HEK293 (cell line): ENCODE data around the gene SESN1.
A peak's percentile ranks its signal among the peaks of the same experiment; 100 is the strongest.

Experiments
- CTCF ChIA-PET: fragments of 350-600 bp; formaldehyde crosslinking; extraction: SDS; loops from one replicate; lab custom pipeline; 2021; ENCODE audit warnings: antibody characterized with exemption; lab: Yijun Ruan, JAX
- POLR2A ChIA-PET: fragments of 300-600 bp; formaldehyde crosslinking; extraction: SDS; loops from one replicate; lab custom pipeline; 2020; ENCODE audit warnings: antibody characterized with exemption, inconsistent platforms; lab: Yijun Ruan, JAX
- H3K27ac ChIP-seq: fragments of 200-500 bp; sonication (Bioruptor generic); 2 replicates; pipeline ENCODE4 v1.5.1; 2014; ENCODE audit warnings: low read depth, low read length, control low read depth, inconsistent platforms; ENCODE audit errors: extremely low read depth
- H3K36me3 ChIP-seq, 2 experiments: fragments of 200-500 bp in 1 of 2; sonication (Bioruptor generic) in 1 of 2; 1 replicate in 1 of 2; 2 replicates in 1 of 2; pipeline ENCODE4 v1.5.1; 2014 to 2017; ENCODE audit warnings: inconsistent platforms in 2 of 2, low read length in 2 of 2; ENCODE audit not compliant: control insufficient read depth in 2 of 2, insufficient read depth in 1 of 2
- H3K4me1 ChIP-seq: fragments of 200-500 bp; sonication (Bioruptor generic); 2 replicates; pipeline ENCODE4 v1.5.1; 2014; ENCODE audit warnings: mild to moderate bottlenecking, low read length, inconsistent platforms; ENCODE audit not compliant: control insufficient read depth, insufficient read depth
- H3K4me3 ChIP-seq: 2 replicates; pipeline ENCODE4 v1.5.1; 2011; ENCODE audit warnings: low read depth, mild to moderate bottlenecking, control low read depth, low read length, moderate library complexity
- H3K9me3 ChIP-seq: fragments of 200-500 bp; sonication (Bioruptor generic); 2 replicates; pipeline ENCODE4 v1.5.1; 2014; ENCODE audit warnings: low read depth, low read length, inconsistent platforms; ENCODE audit not compliant: control insufficient read depth, insufficient read depth
- MZF1 ChIP-seq: fragments of 450-650 bp; formaldehyde crosslinking; IDR thresholded peaks from 2 replicates; pipeline ENCODE4 v1.5.1; 2017; ENCODE audit warnings: missing biosample characterization, missing genetic modification characterization, borderline replicate concordance
- SCRT2 ChIP-seq: fragments of 450-650 bp; formaldehyde crosslinking; IDR thresholded peaks from 2 replicates; pipeline ENCODE4 v1.5.1; 2016; ENCODE audit warnings: missing biosample characterization, missing genetic modification characterization
- TCF7L2 ChIP-seq: IDR thresholded peaks from 2 replicates; pipeline ENCODE4 v1.6.1; 2011; ENCODE audit warnings: low read depth, mild to moderate bottlenecking, inconsistent platforms, low read length, moderate library complexity, borderline replicate concordance
- ZBTB17 ChIP-seq: fragments of 450-650 bp; formaldehyde crosslinking; IDR thresholded peaks from 2 replicates; pipeline ENCODE4 v1.5.1; 2016; ENCODE audit warnings: missing biosample characterization, missing genetic modification characterization
- ZNF660 ChIP-seq: fragments of 450-650 bp; IDR thresholded peaks from 2 replicates; pipeline ENCODE4 v1.5.1; 2018; ENCODE audit warnings: missing biosample characterization, mild to moderate bottlenecking, missing genetic modification characterization
- ZNF76 ChIP-seq: fragments of 450-650 bp; formaldehyde crosslinking; IDR thresholded peaks from 2 replicates; pipeline ENCODE4; 2016; ENCODE audit warnings: low read depth, missing biosample characterization, missing genetic modification characterization, borderline replicate concordance
- TF ChIP-seq, protein P1 (sequence below): fragments of 450-650 bp; formaldehyde crosslinking; IDR thresholded peaks from 2 replicates; pipeline ENCODE4 v1.5.1; 2017; ENCODE audit warnings: missing biosample characterization, missing genetic modification characterization
- TF ChIP-seq, protein P2 (sequence below): fragments of 450-650 bp; formaldehyde crosslinking; IDR thresholded peaks from 2 replicates; pipeline ENCODE4 v1.5.1; 2017; ENCODE audit warnings: missing biosample characterization, missing genetic modification characterization
- TF ChIP-seq, protein P3 (sequence below): fragments of 450-650 bp; formaldehyde crosslinking; IDR thresholded peaks from 2 replicates; pipeline ENCODE4 v1.5.1; 2016; ENCODE audit warnings: missing biosample characterization, missing genetic modification characterization, low read depth
- TF ChIP-seq, protein P4 (sequence below): fragments of 450-650 bp; formaldehyde crosslinking; IDR thresholded peaks from 2 replicates; pipeline ENCODE4 v1.5.1; 2016; ENCODE audit warnings: missing biosample characterization, missing genetic modification characterization

Gene SESN1

DNA sequence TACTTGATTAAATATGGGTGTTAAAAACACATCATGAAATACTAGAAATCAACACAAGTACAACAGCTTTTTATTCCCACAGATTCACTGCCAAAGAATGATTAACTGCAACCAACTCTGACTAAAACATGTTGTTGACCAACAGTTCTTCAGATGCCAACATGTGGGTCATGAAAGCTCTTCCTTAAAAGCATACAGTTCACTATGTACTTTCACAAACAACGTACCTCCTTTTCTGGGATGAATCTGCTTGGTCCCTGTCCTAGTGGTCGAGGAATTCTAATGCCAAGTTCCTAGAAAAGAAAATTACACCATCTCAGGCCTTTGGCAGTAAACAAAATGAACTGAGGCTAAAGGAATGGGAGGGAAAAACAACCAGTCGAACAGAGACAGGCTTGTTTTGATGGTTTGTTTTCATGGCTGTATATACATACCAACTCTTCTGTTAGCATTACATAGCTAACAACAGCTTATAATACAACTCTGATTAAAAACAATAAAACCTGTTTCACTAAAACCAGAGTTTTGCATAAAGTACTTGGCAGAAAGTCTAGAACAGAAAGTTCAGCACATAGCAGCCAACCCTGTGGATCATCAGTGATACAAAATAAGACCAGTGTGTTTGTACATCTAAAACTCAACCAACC lies 92.5 kb downstream of the SESN1 start:
- no peak overlapping the region for H3K27ac ChIP-seq
- CTCF ChIA-PET = interaction anchor here (0.5 to 0.7 kb wide), 4 partner anchors 109 to 1869 kb away, joined by 3 to 5 read pairs (median 4); no protein-coding TSS in a partner anchor
- no peaks in the 10 kb centered on the region for H3K9me3 ChIP-seq
- POLR2A ChIA-PET = no interaction called here
- H3K4me1 ChIP-seq = peaks cover 37% of the 10 kb centered on the region
- peaks cover 20 to 42% of the 10 kb centered on the region in 2 experiments; a peak in 2 of 3 replicates for H3K36me3 ChIP-seq
- TF ChIP-seq, protein P1, sequence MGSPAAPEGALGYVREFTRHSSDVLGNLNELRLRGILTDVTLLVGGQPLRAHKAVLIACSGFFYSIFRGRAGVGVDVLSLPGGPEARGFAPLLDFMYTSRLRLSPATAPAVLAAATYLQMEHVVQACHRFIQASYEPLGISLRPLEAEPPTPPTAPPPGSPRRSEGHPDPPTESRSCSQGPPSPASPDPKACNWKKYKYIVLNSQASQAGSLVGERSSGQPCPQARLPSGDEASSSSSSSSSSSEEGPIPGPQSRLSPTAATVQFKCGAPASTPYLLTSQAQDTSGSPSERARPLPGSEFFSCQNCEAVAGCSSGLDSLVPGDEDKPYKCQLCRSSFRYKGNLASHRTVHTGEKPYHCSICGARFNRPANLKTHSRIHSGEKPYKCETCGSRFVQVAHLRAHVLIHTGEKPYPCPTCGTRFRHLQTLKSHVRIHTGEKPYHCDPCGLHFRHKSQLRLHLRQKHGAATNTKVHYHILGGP = peak; percentile 24; the same call in 1 of the 2 replicates
- TF ChIP-seq MZF1 (tag by site-specific recombination) = no peak
- TF ChIP-seq SCRT2 (tag by site-specific recombination) = peak; percentile 41; the same call in 1 of the 2 replicates
- no peak overlapping the region for H3K4me3 ChIP-seq

DNA sequence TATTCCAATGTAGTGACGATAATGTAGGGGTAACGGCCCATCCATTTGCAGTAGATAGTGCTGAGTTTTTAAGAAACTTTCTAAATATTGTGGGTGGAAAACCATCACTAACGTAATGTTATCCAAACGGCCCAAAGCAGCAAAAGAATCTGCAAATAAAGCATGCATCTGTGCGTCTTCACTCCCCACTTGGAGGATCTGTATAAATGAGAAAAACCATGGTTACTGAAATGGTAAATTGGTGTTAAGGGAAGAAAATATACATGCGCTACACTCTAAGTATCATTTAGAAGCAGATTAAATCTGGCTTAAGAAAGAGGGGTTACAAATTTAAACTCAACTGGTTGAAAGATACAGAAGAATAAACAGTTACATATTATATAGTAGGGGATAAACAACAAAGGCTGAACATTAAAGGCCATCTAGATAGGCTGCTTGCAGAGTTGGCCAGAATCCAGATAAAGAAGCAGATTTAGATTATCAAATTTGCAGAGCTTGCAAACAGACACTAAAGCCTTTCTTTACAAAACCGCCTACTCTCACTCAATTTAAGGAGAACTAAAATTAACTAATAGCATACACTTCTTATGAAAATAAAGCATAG lies 93.3 kb downstream of the SESN1 start:
- H3K27ac ChIP-seq = no peak overlapping the region; the same call in 1 of the 2 replicates
- TF ChIP-seq ZNF660 (tag by site-specific recombination) (no peak), TCF7L2 (0 out of 2 replicates have a peak, but pooled peaks have one; percentile 38)
- TF ChIP-seq, protein P2, sequence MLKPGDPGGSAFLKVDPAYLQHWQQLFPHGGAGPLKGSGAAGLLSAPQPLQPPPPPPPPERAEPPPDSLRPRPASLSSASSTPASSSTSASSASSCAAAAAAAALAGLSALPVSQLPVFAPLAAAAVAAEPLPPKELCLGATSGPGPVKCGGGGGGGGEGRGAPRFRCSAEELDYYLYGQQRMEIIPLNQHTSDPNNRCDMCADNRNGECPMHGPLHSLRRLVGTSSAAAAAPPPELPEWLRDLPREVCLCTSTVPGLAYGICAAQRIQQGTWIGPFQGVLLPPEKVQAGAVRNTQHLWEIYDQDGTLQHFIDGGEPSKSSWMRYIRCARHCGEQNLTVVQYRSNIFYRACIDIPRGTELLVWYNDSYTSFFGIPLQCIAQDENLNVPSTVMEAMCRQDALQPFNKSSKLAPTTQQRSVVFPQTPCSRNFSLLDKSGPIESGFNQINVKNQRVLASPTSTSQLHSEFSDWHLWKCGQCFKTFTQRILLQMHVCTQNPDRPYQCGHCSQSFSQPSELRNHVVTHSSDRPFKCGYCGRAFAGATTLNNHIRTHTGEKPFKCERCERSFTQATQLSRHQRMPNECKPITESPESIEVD (tag by site-specific recombination) = peak; percentile 31; the same call in 1 of the 2 replicates
- no peak overlapping the region for H3K4me3 ChIP-seq
- H3K4me1 ChIP-seq = peaks cover 32% of the 10 kb centered on the region
- peaks cover 20 to 48% of the 10 kb centered on the region in 2 experiments; a peak in 2 of 3 replicates for H3K36me3 ChIP-seq
- POLR2A ChIA-PET = no interaction called here
- CTCF ChIA-PET = interaction anchor here (0.6 to 0.7 kb wide), 2 partner anchors 108 to 1868 kb away, joined by 4 to 5 read pairs; no protein-coding TSS in a partner anchor
- no peaks in the 10 kb centered on the region for H3K9me3 ChIP-seq

DNA sequence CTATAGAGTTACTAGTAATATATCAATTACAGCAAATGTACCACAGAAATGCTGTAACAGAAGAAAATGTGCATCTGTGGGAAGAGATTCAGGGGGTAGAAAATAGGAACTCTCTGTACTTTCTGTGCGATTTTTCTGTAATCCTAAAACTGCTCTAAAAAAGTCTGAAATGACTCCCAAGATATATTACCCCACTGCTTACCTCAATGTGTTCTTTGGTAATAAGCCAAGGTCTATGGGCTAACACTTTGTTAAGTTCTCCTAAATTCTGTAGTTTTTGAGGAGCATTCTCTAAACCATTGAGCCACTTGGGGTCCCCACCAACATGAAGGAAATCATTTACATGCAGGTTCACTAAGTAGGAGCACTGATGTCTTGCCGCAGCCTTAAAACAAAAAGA lies 94.4 kb downstream of the SESN1 start:
- ChIA-PET CTCF (interaction anchor here (0.6 to 0.7 kb wide), 2 partner anchors 18 to 1177 kb away, joined by 3 read pairs; no protein-coding TSS in a partner anchor), POLR2A (no interaction called here)
- peaks cover 20 to 59% of the 10 kb centered on the region in 2 experiments; a peak in 2 of 3 replicates for H3K36me3 ChIP-seq
- peaks cover 32% of the 10 kb centered on the region for H3K4me1 ChIP-seq
- no peak overlapping the region for H3K27ac ChIP-seq
- TF ChIP-seq, protein P3, sequence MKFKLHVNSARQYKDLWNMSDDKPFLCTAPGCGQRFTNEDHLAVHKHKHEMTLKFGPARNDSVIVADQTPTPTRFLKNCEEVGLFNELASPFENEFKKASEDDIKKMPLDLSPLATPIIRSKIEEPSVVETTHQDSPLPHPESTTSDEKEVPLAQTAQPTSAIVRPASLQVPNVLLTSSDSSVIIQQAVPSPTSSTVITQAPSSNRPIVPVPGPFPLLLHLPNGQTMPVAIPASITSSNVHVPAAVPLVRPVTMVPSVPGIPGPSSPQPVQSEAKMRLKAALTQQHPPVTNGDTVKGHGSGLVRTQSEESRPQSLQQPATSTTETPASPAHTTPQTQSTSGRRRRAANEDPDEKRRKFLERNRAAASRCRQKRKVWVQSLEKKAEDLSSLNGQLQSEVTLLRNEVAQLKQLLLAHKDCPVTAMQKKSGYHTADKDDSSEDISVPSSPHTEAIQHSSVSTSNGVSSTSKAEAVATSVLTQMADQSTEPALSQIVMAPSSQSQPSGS (tag by site-specific recombination) = no peak
- peak; percentile 52; the same call in 1 of the 2 replicates for TF ChIP-seq ZBTB17
- TF ChIP-seq ZNF76 (tag by site-specific recombination) = no peak
- TF ChIP-seq, protein P4, sequence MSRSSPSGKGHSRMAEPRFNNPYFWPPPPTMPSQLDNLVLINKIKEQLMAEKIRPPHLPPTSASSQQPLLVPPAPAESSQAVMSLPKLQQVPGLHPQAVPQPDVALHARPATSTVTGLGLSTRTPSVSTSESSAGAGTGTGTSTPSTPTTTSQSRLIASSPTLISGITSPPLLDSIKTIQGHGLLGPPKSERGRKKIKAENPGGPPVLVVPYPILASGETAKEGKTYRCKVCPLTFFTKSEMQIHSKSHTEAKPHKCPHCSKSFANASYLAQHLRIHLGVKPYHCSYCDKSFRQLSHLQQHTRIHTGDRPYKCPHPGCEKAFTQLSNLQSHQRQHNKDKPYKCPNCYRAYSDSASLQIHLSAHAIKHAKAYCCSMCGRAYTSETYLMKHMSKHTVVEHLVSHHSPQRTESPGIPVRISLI (tag by site-specific recombination) = no peak
- no peak overlapping the region for H3K4me3 ChIP-seq
- no peaks in the 10 kb centered on the region for H3K9me3 ChIP-seq
